Measurements from ENCODE around the gene NUCKS1.
"Not testable (repeated sequence)": the region's sequence is repeated elsewhere in the genome, so short reads cannot be mapped to it uniquely, and the experiment has no call there.

NUCKS1 gene

GRCh38 chr1:205729945-205730610, 19.9 kb downstream of the NUCKS1 start:
- DNase-seq (ENCODE audit: low spot score) = no peak

DNA sequence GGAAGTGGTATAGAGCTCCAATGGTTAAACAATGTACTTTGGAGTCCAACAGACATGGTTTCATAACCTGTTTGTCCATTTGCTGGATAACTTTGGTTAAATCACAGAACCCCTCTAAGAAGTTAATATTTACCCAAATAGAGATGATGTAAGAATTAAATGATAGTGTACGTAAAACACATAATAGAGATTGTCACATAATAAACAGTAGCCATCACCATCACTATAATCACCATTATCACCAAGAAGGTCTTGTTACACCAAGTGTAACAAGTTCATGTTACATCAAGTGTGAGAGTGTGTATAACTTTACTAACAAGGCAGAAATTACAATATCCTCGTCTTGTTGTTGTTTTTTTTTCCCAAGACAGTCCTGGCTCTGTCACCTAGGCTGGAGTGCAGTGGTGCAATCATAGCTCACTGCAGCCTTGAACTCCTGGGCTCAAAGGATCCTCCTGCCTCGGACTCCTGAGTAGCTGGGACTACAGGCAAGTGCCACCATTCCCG, 23.3 kb downstream of the NUCKS1 start:
- DNase-seq (ENCODE audit: low spot score) = no peak

DNA sequence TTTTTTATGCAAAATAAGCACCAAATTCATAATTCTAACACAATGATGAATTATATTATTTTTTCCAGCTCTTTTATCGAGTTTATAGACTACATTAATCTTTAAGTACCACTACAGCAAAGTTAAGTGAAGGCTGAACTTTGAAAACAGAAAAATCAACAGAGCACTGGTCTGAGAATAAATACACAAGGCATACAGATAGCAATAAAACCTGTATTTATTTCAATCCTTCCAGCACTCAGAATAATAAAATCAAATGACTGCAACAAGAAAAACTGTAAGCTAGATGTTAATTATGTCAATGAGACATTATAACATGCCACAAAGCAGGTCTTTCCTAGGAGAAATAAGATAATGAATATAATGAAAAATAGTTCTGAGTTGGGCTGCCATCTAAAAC, 24.5 kb downstream of the NUCKS1 start:
- DNase-seq (ENCODE audit: low spot score) = no peak

- DNase-seq (ENCODE audit: low spot score) = not testable (repeated sequence)
These were observed 29.2 kb downstream of the NUCKS1 start for GRCh38 chr1:205720740-205721139.

GRCh38 chr1:205719762-205720161, 30.2 kb downstream of the NUCKS1 start:
- no peak for DNase-seq (ENCODE audit: low spot score)

DNA sequence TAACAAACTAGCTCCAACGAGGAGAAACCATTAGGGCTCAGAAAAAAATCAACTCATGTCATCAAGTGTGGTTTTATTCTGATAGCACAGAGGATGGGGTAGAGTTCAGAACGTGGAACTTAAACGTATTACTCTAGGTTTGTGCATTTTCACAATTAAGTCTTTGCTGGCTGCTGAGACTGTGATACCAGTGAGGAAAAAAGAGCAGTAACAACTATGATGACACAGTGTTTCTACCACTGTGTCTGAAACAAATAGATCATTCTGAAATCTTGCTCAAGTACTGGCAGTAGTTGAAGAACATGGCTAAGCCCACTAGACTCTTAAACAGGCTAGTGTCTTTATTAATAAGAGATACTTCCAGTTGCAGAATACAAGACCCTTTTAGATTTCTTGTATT, 31.0 kb downstream of the NUCKS1 start:
- no peak for DNase-seq (ENCODE audit: low spot score)

GRCh38 chr1:205716371-205717132, 33.4 kb downstream of the NUCKS1 start:
- DNase-seq (ENCODE audit: low spot score) = no peak

GRCh38 chr1:205715628-205716027, 34.4 kb downstream of the NUCKS1 start:
- DNase-seq (ENCODE audit: low spot score) = no peak

- no peak for DNase-seq (ENCODE audit: low spot score)
These were observed 35.1 kb downstream of the NUCKS1 start for GRCh38 chr1:205714906-205715246.

DNA sequence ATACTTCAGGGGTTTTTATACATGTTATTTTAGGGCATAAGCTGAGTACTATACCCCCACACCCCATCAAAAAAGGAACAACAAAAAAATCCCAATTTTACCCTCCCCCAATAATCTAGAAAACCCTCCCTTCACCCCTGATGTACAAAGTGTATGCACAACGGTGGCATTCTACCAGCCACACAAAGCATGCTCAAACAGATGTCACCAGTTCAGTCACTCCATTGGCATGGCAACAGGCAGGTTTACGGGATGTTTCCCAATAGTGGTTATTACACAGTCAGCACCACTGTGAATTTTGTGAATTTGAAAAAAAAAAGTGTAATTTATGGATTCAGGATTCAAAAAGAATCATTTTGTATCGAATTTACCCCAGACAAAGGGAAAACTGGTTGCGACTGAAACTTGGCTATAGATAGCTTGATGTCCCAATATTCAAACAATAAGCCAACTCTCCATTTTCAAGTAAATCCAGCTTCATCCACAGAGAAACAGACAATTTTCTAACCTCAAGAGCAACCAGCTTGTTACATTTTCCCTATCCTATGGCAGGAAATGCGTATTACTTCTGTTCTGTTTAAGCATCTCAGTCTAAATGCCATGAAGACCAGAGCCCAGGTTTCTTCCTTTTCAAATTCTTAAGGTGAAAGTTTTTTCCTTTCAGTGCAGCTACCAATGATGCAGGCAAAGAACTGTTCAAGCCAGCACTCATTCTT, 35.6 kb downstream of the NUCKS1 start:
- DNase-seq (ENCODE audit: low spot score) = no peak

GRCh38 chr1:205711105-205712048, 38.6 kb downstream of the NUCKS1 start:
- DNase-seq (ENCODE audit: low spot score) = peak; percentile 57

GRCh38 chr1:205710201-205711062, 39.5 kb downstream of the NUCKS1 start:
- DNase-seq (ENCODE audit: low spot score) = no peak

DNA sequence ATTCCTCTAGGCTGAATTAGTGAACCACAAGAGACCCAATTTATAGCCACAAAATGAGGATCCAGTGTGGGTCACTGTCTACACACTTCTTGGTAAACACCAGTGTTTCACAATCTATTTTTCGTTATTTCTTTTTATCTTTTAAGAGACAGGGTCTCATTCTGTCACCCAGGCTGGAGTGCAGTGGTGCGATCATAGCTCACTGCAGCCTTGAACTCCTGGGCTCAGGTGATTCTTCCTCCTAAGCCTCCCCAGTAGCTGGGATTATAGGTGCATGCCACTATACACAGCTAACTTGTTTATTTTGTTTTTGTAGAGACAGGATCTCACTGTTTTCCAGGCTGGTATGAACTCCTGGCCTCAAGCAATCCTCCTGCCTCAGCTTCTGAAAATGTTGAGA, 40.3 kb downstream of the NUCKS1 start:
- no peak for DNase-seq (ENCODE audit: low spot score)

DNA sequence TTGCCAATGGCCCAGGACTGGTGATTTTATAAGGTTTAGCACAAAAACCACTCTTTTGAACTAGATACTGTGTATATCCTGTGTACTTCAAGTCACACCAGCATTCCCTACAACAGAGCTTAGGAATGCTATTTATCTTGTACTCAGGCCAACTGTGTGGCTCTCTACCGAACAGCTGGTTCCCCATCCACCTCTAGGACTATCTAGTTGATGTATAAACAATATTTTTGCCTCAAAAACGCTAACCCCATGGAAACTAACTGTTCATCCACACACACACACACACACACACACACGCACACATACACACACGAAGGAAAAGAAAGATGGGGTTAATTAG, 41.0 kb downstream of the NUCKS1 start:
- DNase-seq (ENCODE audit: low spot score) = no peak

GRCh38 chr1:205706601-205707502, 43.1 kb downstream of the NUCKS1 start:
- DNase-seq (ENCODE audit: low spot score) = no peak

- no peak for DNase-seq (ENCODE audit: low spot score)
These were observed 45.1 kb downstream of the NUCKS1 start for GRCh38 chr1:205704903-205705302.

- no peak for DNase-seq (ENCODE audit: low spot score)
These were observed 46.9 kb downstream of the NUCKS1 start for GRCh38 chr1:205703072-205703471.

- no peak for DNase-seq (ENCODE audit: low spot score)
These were observed 48.1 kb downstream of the NUCKS1 start for GRCh38 chr1:205701891-205702290.

GRCh38 chr1:205701420-205701819, 48.6 kb downstream of the NUCKS1 start:
- no peak for DNase-seq (ENCODE audit: low spot score)

DNA sequence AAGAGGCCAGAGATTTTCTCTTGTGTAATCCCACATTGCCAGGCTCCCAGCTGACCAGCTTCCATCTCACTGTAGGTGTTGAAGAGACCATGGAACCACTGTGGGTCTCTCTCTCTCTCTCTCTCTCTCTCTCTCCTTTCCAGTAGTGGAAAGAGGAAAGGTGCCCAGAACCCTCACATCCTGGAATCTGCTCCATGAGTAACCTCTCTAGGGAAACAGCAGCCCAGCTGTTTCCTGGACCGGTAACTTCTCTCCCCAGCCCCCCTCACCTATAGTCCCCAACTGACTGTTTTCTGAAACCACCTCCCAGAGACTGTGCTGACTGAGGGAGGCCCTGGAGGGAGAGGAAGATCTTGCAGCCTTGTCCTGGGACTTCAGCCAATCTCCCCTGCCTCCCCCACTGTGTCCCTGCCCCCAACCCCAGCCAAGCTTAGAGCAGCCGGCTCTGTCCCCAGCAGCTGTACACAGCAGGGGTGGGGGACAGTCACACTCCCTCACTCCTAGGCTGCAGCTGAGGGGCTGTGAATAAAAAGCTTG, 49.0 kb downstream of the NUCKS1 start:
- no peak for DNase-seq (ENCODE audit: low spot score)
